ENCODE data around the gene SH2D5.

The SH2D5 gene

DNA sequence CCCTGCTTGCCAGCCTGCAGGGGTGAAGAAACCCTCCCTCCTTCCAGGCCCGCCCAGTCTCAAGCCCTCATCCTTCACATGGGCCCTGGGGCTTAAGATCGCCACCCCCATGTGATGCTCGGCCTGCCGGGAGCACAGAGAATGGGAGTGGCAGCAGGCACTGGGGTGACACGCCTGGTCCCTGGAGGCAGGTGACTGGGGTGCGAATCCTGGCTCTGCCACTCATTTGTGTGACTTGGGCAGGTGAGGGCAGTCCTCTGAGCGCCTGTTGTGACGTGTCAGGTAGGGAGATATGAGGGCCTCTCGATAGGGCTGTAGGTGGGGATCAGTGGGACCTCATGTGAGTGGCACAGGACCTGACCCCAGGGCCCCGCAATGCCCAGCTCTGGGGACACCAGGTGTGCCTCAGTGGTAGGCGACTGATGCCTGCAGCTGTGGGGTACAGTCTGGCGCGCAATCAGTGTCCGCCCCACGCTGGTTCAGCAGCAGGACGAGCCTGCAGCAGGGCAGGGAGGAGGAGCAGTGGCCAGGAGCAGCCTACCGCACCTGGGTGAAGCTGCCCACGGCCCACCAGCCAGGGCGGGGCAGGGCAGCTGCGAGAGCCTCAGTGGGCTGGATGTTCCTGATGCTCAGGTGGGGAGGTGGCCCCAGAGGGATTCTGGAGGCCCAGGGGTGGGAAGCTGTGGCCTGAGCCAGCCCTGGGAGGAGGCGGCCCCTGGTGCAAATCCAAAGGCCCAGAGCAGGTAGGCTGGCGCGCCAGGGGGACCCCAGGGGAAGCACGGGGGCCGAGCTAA, 6.2 kb downstream of the SH2D5 start:
- DNase-seq (ENCODE audit: low spot score) = no peak
- TF ChIP-seq, protein P1, sequence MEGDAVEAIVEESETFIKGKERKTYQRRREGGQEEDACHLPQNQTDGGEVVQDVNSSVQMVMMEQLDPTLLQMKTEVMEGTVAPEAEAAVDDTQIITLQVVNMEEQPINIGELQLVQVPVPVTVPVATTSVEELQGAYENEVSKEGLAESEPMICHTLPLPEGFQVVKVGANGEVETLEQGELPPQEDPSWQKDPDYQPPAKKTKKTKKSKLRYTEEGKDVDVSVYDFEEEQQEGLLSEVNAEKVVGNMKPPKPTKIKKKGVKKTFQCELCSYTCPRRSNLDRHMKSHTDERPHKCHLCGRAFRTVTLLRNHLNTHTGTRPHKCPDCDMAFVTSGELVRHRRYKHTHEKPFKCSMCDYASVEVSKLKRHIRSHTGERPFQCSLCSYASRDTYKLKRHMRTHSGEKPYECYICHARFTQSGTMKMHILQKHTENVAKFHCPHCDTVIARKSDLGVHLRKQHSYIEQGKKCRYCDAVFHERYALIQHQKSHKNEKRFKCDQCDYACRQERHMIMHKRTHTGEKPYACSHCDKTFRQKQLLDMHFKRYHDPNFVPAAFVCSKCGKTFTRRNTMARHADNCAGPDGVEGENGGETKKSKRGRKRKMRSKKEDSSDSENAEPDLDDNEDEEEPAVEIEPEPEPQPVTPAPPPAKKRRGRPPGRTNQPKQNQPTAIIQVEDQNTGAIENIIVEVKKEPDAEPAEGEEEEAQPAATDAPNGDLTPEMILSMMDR (IDR thresholded peaks at IDR 0.05; ENCODE audit: extremely low read depth, insufficient read depth, missing control alignments) = no peak
- in situ Hi-C loops (cut with MboI; ENCODE audit: low pct_unique_long_range_greater_than_20kb, low sequenced_read_pairs, unreplicated experiment) = no loop called here

DNA sequence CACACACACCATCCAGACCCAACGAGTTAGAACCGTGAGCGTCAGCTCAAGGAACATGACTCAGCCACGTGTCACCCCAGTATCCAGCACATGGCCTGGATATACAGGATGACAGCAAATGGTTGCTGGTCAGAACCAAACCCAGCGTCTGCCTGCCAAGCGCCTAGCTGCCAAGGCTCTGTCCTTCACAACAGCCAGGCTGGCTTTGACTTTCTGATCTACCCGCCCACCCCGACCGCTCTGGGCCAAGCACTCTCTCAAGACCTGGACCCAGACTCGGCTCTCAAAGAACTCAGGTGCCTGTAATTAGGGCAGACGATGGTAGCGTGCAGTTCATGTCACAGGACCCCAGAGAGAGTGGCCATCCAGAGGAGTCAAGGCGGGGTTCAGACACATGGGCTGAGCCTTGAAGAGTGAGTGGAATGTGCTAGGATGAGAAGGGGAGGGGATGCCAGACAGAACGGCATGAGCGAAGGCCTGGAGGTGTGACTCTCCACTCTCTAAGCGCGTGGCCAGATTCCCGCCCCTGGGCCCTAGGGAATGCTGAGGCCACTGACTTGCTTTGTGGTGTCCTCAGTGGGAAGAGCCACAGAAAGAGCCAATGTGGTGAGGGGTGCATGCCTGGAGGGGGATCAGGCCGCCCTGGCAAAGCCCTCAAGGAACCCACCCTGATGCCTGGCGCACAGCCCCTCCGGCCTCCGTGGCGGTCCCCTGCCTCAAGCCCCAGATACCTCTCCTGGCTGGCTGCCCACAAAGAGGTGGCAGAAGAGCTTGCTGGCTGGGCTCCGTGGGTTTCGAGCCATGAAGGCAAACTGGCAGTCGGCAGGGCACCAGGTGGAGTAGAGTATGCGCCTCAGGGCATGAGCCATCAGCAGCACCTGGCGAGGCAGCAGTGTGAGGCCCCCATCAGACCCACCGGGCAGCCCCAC, 7.0 kb downstream of the SH2D5 start:
- TF ChIP-seq, protein P1 (IDR thresholded peaks at IDR 0.05; ENCODE audit: extremely low read depth, insufficient read depth, missing control alignments) = no peak
- in situ Hi-C loops (cut with MboI; ENCODE audit: low pct_unique_long_range_greater_than_20kb, low sequenced_read_pairs, unreplicated experiment) = no loop called here
- DNase-seq (ENCODE audit: low spot score) = no peak

DNA sequence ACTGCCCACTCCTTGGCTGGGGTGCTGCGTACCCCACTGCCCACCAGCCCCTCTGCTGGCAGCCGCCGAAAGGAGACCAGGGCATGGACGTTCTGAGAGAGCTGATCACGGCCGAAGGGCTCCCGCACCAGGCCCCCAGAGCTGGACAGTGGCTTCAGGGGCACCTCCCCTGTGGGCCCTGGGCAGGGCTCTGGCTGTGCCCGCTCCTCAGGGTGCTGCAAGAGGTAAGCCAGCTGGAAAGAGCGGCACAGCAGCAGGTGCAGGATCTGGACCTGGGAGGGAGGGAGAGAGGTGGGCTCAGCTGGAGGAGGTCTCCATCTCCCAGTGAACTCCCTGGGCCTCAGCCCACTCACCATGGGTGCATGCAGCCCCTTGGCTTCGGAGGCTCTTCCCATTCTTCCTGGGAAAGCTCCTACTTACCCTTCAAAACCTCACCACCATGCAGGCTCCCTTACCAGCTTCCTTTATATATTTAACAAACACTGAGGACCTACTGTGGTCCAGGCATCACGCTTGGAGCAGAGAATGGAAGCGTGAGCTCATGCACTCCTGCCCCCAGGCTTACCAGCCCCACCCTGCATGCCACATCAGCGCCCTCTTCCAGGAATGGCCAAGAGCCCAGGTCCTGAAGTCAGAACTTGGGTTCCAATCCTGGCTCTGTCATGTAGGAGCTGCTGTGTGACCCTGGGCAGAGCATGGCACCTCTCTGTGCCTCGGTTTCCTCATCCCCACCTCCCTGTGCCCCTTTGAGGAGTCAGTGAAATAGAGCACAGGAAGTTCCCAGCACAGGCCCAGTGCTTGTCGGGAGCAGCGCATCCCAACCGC, 7.9 kb downstream of the SH2D5 start:
- TF ChIP-seq, protein P1 (IDR thresholded peaks at IDR 0.05; ENCODE audit: extremely low read depth, insufficient read depth, missing control alignments) = no peak
- no peak for DNase-seq (ENCODE audit: low spot score)
- in situ Hi-C loops (cut with MboI; ENCODE audit: low pct_unique_long_range_greater_than_20kb, low sequenced_read_pairs, unreplicated experiment) = no loop called here

DNA sequence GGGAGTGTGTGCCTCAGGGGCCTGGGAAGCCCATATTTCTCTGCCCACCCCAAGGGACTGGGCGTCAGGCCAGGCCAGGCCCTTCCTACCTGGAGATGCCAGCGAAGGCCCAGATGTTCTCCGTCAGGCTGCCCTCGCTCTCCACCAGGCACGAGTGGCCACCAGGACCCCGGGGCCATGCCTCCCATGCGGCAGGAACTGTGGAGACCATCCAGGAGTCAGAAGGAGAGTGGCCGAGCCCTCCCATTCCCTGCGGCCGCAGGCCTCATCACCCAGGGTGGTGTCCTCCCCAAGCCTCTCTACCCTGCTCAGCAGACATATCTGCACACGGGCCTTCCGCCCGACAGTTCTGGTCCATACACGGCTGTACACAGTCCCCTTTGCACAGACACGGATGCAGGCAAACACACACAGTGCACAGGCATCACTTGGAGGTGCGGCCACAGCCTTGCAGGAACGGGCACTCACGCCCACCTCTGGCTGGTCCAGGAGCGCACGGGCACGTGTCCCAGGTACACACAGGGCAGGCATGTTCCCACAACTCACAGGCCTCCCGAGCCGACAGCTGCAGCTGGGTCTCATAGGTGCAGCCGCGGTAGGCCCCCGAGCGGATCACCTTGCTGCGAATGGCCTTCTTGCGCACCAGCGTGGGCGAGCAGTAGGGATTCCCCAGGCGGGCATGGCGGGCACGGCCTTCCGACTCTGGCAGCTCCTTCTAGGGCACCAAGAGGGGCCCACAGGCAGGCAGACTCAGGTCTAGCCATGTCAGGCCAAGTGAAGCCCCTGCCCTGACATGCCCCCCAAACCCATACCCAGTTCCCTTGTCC, 8.8 kb downstream of the SH2D5 start:
- TF ChIP-seq, protein P1 (IDR thresholded peaks at IDR 0.05; ENCODE audit: extremely low read depth, insufficient read depth, missing control alignments) = no peak
- in situ Hi-C loops (cut with MboI; ENCODE audit: low pct_unique_long_range_greater_than_20kb, low sequenced_read_pairs, unreplicated experiment) = no loop called here
- DNase-seq (ENCODE audit: low spot score) = no peak

DNA sequence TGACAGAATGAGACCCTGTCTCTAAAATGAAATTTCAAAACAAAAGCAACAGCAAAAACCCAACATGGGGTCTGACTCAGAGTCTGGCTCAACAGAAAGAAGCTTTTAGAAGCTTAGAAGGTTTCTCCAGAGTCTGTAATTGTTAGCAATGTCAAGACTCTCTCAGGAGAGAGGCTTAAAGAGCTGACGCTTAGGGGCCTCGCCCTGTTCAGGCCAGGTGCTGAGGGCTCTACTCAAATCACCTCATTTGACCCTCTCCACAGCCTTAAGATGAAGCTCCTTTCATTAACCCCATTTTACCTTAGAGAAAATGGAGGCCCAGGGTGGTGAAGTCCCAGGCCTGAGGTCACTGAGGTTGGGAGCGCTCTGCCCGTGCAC, 9.4 kb downstream of the SH2D5 start:
- no peak for DNase-seq (ENCODE audit: low spot score)
- in situ Hi-C loops (cut with MboI; ENCODE audit: low pct_unique_long_range_greater_than_20kb, low sequenced_read_pairs, unreplicated experiment) = no loop called here
- TF ChIP-seq, protein P1 (IDR thresholded peaks at IDR 0.05; ENCODE audit: extremely low read depth, insufficient read depth, missing control alignments) = no peak

Measured in GM13977 (cell line).